ENCODE data around the gene NCAM2. TPM values are rescaled to one million over a fixed set of nuclear protein-coding genes. Genes with fewer than 3 reads are reported as not detected.

NCAM2 gene
- total and polyA plus RNA-seq, 2 of the 4 experiments (the other 2 are of a cell fraction), result 2.7 to 5.0 TPM

DNA sequence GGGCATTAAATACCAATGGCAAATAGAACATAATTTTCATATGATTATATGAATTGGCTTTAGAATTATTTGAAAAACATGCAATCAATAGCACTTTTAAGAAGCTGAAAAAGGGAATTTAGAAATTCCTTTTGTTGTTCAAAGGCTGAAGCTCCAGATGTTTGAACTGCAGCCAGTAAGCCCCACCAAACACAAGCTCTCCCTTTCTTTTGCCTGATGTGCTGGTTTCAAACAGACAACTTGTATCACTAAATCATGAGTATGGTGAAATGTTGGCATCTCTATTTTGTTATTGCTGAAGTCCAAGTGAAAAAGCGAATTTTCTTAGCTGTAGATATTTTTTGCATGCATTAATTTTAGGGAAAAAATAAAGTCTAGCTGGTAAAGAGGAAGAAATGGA is 27.5 kb upstream of the NCAM2 start:
- dilution Hi-C loops (cut with HindIII; ENCODE audit: low sequenced_read_pairs, unreplicated experiment), result no loop called here
- no peak overlapping the region for H2BK15ac ChIP-seq (ENCODE audit: low read depth, low read length)
- H3K9me1 ChIP-seq (ENCODE audit: insufficient read depth, low read length), result no peaks in the 10 kb centered on the region
- intact Hi-C loops (cut with micrococcal nuclease), result no loop called here
- H3K9me3 ChIP-seq (ENCODE audit: control insufficient read depth, insufficient read depth, low read length), result no peaks in the 10 kb centered on the region; the same call in 1 of the 2 replicates
- H4K8ac ChIP-seq (ENCODE audit: low read depth in 2 of 2, low read length in 2 of 2), result no peak overlapping the region
- H3K27me3 ChIP-seq (ENCODE audit: control insufficient read depth, insufficient read depth, low read length), result no peaks in the 10 kb centered on the region
- no peak overlapping the region for H2BK20ac ChIP-seq (ENCODE audit: low read depth, low read length)
- no peak overlapping the region for H2AFZ ChIP-seq (replicated peaks; ENCODE audit: low read length, poor library complexity)
- H3K4me3 ChIP-seq (ENCODE audit: insufficient read depth, low read depth, low read length), result no peak overlapping the region
- no peak for DNase-seq
- H3K56ac ChIP-seq (ENCODE audit: extremely low read depth, insufficient read depth, low read length), result no peak overlapping the region
- no peak overlapping the region for H3K27ac ChIP-seq (ENCODE audit: insufficient read depth, low read length)
- POLR2A ChIA-PET (ENCODE audit: unreplicated experiment), result no interaction called here
- H3K14ac ChIP-seq (replicated peaks; ENCODE audit: low read depth, low read length), result no peak overlapping the region
- H2BK120ac ChIP-seq (ENCODE audit: low read depth, low read length), result no peak overlapping the region
- no peaks in the 10 kb centered on the region for H3K79me1 ChIP-seq (ENCODE audit: low read depth in 1 of 2, low read length in 2 of 2)
- TF ChIP-seq, protein P1, sequence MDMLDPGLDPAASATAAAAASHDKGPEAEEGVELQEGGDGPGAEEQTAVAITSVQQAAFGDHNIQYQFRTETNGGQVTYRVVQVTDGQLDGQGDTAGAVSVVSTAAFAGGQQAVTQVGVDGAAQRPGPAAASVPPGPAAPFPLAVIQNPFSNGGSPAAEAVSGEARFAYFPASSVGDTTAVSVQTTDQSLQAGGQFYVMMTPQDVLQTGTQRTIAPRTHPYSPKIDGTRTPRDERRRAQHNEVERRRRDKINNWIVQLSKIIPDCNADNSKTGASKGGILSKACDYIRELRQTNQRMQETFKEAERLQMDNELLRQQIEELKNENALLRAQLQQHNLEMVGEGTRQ (IDR thresholded peaks at IDR 0.05; ENCODE audit: low read depth, low read length), result no peak
- TF ChIP-seq MXI1 (IDR thresholded peaks at IDR 0.05; ENCODE audit: borderline replicate concordance, low read depth, low read length) (no peak), CHD1 (IDR thresholded peaks at IDR 0.05; ENCODE audit: low read depth, low read length) (no peak), RFX5 (IDR thresholded peaks at IDR 0.05; ENCODE audit: low read depth, low read length) (no peak), MAZ (IDR thresholded peaks at IDR 0.05; ENCODE audit: borderline replicate concordance, low read depth, low read length) (no peak), NFE2L2 (IDR thresholded peaks at IDR 0.05; ENCODE audit: low read depth, low read length) (no peak), FOS (IDR thresholded peaks at IDR 0.05; ENCODE audit: low read depth, low read length) (no peak), POLR2A (IDR thresholded peaks at IDR 0.05; ENCODE audit: low read depth, low read length) (no peak), CEBPB (IDR thresholded peaks at IDR 0.05; ENCODE audit: low read depth, low read length) (no peak), RCOR1 (IDR thresholded peaks at IDR 0.05; ENCODE audit: insufficient replicate concordance, low read length) (no peak), SMC3 (IDR thresholded peaks at IDR 0.05; ENCODE audit: low read depth, low read length) (no peak), RAD21 (IDR thresholded peaks at IDR 0.05; ENCODE audit: low read length) (no peak), BHLHE40 (IDR thresholded peaks at IDR 0.05; ENCODE audit: low read depth, low read length) (no peak)
- TF ChIP-seq, protein P2, sequence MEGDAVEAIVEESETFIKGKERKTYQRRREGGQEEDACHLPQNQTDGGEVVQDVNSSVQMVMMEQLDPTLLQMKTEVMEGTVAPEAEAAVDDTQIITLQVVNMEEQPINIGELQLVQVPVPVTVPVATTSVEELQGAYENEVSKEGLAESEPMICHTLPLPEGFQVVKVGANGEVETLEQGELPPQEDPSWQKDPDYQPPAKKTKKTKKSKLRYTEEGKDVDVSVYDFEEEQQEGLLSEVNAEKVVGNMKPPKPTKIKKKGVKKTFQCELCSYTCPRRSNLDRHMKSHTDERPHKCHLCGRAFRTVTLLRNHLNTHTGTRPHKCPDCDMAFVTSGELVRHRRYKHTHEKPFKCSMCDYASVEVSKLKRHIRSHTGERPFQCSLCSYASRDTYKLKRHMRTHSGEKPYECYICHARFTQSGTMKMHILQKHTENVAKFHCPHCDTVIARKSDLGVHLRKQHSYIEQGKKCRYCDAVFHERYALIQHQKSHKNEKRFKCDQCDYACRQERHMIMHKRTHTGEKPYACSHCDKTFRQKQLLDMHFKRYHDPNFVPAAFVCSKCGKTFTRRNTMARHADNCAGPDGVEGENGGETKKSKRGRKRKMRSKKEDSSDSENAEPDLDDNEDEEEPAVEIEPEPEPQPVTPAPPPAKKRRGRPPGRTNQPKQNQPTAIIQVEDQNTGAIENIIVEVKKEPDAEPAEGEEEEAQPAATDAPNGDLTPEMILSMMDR (conservative IDR thresholded peaks at IDR 0.05; ENCODE audit: low read depth, low read length), result no peak
- TF ChIP-seq, protein P3, sequence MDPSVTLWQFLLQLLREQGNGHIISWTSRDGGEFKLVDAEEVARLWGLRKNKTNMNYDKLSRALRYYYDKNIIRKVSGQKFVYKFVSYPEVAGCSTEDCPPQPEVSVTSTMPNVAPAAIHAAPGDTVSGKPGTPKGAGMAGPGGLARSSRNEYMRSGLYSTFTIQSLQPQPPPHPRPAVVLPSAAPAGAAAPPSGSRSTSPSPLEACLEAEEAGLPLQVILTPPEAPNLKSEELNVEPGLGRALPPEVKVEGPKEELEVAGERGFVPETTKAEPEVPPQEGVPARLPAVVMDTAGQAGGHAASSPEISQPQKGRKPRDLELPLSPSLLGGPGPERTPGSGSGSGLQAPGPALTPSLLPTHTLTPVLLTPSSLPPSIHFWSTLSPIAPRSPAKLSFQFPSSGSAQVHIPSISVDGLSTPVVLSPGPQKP (IDR thresholded peaks at IDR 0.05; ENCODE audit: borderline replicate concordance, low read depth, low read length), result no peak
- no peak for ATAC-seq (ENCODE audit: low read depth)
- no CpG with 5 or more reads among the region's 1 CpG for WGBS, 2 experiments (ENCODE audit: extremely low coverage in 2 of 2, insufficient read length in 1 of 2)
- H4K91ac ChIP-seq (ENCODE audit: insufficient read depth, low read depth, low read length), result no peak overlapping the region
- CTCF ChIA-PET, result interaction anchor here (0.6 to 1.1 kb wide), 2 partner anchors 14 to 234 kb away, joined by 3 read pairs; no protein-coding TSS in a partner anchor
- no peak overlapping the region for H2AK9ac ChIP-seq (replicated peaks; ENCODE audit: low read depth, low read length, poor library complexity)
- H3K18ac ChIP-seq (ENCODE audit: low read depth, low read length), result no peak overlapping the region
- H3K4me2 ChIP-seq (ENCODE audit: low read depth, low read length), result no peak overlapping the region
- H4K5ac ChIP-seq (ENCODE audit: low read depth, low read length), result no peak overlapping the region
- no peak overlapping the region for H2AK5ac ChIP-seq (ENCODE audit: low read depth, low read length)
- no peak overlapping the region for H2BK5ac ChIP-seq (ENCODE audit: low read depth, low read length, poor library complexity, severe bottlenecking)
- no peak overlapping the region for H3K9ac ChIP-seq (ENCODE audit: low read depth, low read length)
- no peaks in the 10 kb centered on the region for H3K4me1 ChIP-seq (ENCODE audit: control insufficient read depth, insufficient read depth, low read length)
- in situ Hi-C loops (cut with MboI; ENCODE audit: low sequenced_read_pairs), result no loop called here
- H3K4ac ChIP-seq (ENCODE audit: low read depth, low read length), result no peak overlapping the region
- BruUV-seq (replicated peaks), result no TSS peak
- H3K36me3 ChIP-seq (ENCODE audit: control insufficient read depth, insufficient read depth, low read length), result no peaks in the 10 kb centered on the region
- H4K20me1 ChIP-seq (ENCODE audit: insufficient read depth, low read length), result no peaks in the 10 kb centered on the region
- no peak overlapping the region for H3K23ac ChIP-seq (ENCODE audit: low read depth, low read length)
